HepG2 (cell line): ENCODE data around the gene SYT7. TPM values are rescaled to one million over a fixed set of nuclear protein-coding genes. Genes with fewer than 3 reads are reported as not detected.

Experiments used
- MNT ChIP-seq: fragments of 450-650 bp; IDR thresholded peaks from 2 replicates; pipeline ENCODE4 v1.6.1; 2016
- NCOA2 ChIP-seq: sonication (generic); formaldehyde crosslinking; IDR thresholded peaks from 2 replicates; pipeline ENCODE4 v1.8.0; 2022; ENCODE audit warnings: inconsistent platforms
- NR2F1 ChIP-seq, 2 experiments: fragments of 450-650 bp in 1 of 2; formaldehyde crosslinking in 1 of 2; IDR thresholded peaks; 2 replicates each; pipeline versions ENCODE4 v1.5.0 to v1.6.1; 2016 to 2020; ENCODE audit warnings: mild to moderate bottlenecking in 1 of 2, missing compliant biosample characterization in 1 of 2, missing genetic modification reagents in 1 of 2, moderate library complexity in 1 of 2
- PLSCR1 ChIP-seq: sonication (generic); formaldehyde crosslinking; IDR thresholded peaks from 2 replicates; pipeline ENCODE4 v1.5.0; 2020; ENCODE audit warnings: missing genetic modification reagents, mild to moderate bottlenecking, borderline replicate concordance
- ZNF224 ChIP-seq: sonication (generic); formaldehyde crosslinking; IDR thresholded peaks from 2 replicates; pipeline ENCODE4 v1.5.0; 2020; ENCODE audit warnings: mild to moderate bottlenecking, missing genetic modification reagents
- ZNF646 ChIP-seq: sonication (generic); formaldehyde crosslinking; IDR thresholded peaks from 2 replicates; pipeline ENCODE4 v1.9.0; 2021; ENCODE audit warnings: mild to moderate bottlenecking, missing genetic modification reagents
- polyA plus RNA-seq, 8 experiments: library from polyadenylated mRNA; depleted of rRNA in 3 of 8; stranded (reverse) in 7 of 8; unstranded in 1 of 8; fragments of >200 nt; fragmentation: Illumina TruSeq in 4 of 8; extraction: Trizol in 4 of 8; gene quantifications; 2 replicates each; pipeline versions ENCODE4 v1.2.1 to v1.2.3, GENCODE V29; 2011 to 2016; ENCODE audit warnings: low read depth in 4 of 8, missing spikeins in 1 of 8, mixed read lengths in 1 of 8; ENCODE audit not compliant: insufficient read depth in 1 of 8
- total RNA-seq, 5 experiments: library from RNA; depleted of rRNA; stranded (reverse); fragments of >200 nt; fragmentation: Illumina TruSeq; extraction: Trizol; gene quantifications; 2 replicates each; pipeline ENCODE4 v1.2.3, GENCODE V29; 2016; ENCODE audit warnings: low read depth in 1 of 5
- TF ChIP-seq, protein P1 (sequence below): sonication (generic); formaldehyde crosslinking; conservative IDR thresholded peaks from 2 replicates; pipeline ENCODE4 v1.4.0; 2020; ENCODE audit warnings: mild to moderate bottlenecking, missing genetic modification reagents, moderate library complexity
- TF ChIP-seq, protein P2 (sequence below): sonication (generic); formaldehyde crosslinking; IDR thresholded peaks from 2 replicates; pipeline ENCODE4 v1.8.1; 2022; ENCODE audit warnings: low read depth, mild to moderate bottlenecking, missing genetic modification reagents

The SYT7 gene
- total and polyA plus RNA-seq, 2 of the 13 experiments (the other 11 are each of a cell fraction or from before 2014, with no cell fraction given) = 1.4 to 4.4 TPM

DNA sequence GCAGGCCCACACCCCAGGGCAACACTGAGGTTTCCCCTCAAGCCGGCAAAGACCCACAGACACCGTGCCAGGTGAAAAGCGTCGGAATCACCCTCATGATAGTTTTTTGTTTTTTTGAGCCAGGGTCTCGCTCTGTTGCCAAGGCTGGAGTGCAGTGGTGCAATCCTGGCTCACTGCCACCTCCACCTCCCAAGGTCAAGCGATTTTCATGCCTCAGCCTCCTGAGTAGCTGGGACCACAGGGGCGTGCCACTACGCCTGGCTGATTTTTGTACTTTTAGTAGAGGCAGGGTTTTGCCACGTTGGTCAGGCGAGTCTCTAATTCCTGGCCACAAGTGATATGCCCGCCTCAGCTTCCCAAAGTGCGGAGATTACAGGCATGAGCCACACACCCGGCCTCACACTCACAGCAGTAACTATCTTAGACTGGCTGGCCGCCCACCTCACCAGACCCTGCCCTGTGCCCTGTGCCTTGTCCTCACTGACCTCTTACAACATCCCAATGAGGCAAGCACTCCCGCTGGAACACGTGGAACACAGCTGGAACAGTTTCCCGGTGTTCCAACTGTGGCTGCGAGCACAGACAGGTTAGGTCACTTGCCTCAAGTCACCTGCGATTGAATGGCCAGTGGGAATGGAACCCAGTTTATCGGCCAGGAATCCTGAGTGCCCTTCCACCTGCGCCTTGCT, 51.2 kb downstream of the SYT7 start (continued):
- TF ChIP-seq ZNF646 (CRISPR knock-in tag) (no peak), MNT (0 out of 2 replicates have a peak, but pooled peaks have one; percentile 4), ZNF224 (CRISPR knock-in tag) (no peak), NCOA2 (CRISPR knock-in tag) (0 out of 2 replicates have a peak, but pooled peaks have one; percentile 26), NR2F1 (CRISPR knock-in tag; IDR thresholded peaks at IDR 0.05) (peak; percentile 66 to 94), PLSCR1 (no peak)
- TF ChIP-seq, protein P1, sequence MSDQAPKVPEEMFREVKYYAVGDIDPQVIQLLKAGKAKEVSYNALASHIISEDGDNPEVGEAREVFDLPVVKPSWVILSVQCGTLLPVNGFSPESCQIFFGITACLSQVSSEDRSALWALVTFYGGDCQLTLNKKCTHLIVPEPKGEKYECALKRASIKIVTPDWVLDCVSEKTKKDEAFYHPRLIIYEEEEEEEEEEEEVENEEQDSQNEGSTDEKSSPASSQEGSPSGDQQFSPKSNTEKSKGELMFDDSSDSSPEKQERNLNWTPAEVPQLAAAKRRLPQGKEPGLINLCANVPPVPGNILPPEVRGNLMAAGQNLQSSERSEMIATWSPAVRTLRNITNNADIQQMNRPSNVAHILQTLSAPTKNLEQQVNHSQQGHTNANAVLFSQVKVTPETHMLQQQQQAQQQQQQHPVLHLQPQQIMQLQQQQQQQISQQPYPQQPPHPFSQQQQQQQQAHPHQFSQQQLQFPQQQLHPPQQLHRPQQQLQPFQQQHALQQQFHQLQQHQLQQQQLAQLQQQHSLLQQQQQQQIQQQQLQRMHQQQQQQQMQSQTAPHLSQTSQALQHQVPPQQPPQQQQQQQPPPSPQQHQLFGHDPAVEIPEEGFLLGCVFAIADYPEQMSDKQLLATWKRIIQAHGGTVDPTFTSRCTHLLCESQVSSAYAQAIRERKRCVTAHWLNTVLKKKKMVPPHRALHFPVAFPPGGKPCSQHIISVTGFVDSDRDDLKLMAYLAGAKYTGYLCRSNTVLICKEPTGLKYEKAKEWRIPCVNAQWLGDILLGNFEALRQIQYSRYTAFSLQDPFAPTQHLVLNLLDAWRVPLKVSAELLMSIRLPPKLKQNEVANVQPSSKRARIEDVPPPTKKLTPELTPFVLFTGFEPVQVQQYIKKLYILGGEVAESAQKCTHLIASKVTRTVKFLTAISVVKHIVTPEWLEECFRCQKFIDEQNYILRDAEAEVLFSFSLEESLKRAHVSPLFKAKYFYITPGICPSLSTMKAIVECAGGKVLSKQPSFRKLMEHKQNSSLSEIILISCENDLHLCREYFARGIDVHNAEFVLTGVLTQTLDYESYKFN = peak; percentile 72
- TF ChIP-seq, protein P2, sequence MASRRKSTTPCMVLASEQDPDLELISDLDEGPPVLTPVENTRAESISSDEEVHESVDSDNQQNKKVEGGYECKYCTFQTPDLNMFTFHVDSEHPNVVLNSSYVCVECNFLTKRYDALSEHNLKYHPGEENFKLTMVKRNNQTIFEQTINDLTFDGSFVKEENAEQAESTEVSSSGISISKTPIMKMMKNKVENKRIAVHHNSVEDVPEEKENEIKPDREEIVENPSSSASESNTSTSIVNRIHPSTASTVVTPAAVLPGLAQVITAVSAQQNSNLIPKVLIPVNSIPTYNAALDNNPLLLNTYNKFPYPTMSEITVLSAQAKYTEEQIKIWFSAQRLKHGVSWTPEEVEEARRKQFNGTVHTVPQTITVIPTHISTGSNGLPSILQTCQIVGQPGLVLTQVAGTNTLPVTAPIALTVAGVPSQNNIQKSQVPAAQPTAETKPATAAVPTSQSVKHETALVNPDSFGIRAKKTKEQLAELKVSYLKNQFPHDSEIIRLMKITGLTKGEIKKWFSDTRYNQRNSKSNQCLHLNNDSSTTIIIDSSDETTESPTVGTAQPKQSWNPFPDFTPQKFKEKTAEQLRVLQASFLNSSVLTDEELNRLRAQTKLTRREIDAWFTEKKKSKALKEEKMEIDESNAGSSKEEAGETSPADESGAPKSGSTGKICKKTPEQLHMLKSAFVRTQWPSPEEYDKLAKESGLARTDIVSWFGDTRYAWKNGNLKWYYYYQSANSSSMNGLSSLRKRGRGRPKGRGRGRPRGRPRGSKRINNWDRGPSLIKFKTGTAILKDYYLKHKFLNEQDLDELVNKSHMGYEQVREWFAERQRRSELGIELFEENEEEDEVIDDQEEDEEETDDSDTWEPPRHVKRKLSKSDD (CRISPR knock-in tag) = peak; percentile 18; the same call in 1 of the 2 replicates
